Medulla oblongata (tissue), 1 donor: Measurements from ENCODE around the gene RPL36.
A peak's percentile ranks its signal among the peaks of the same experiment; 100 is the strongest.

ENCODE experiments used
- DNase-seq: peaks from one replicate; pipeline ENCODE4 v3.0.0-alpha.2; 2015; ENCODE audit errors: extremely low spot score

The RPL36 gene

GRCh38 chr19:5690125-5690954 lies at the start of gene RPL36:
RPL36 (plus strand) TSS chr19:5690295; CDS start chr19:5690508, 213 bp downstream.
- peak; percentile 97 for DNase-seq

- no peak for DNase-seq
These were observed 48.9 kb upstream of the RPL36 start for GRCh38 chr19:5641171-5641570.

- no peak for DNase-seq
These were observed 47.9 kb upstream of the RPL36 start for GRCh38 chr19:5642204-5642603.

GRCh38 chr19:5643060-5643459 lies 47.0 kb upstream of the RPL36 start:
- no peak for DNase-seq

- no peak for DNase-seq
These were observed 46.1 kb upstream of the RPL36 start for GRCh38 chr19:5644037-5644436.

GRCh38 chr19:5645409-5645808 lies 44.7 kb upstream of the RPL36 start:
- no peak for DNase-seq

- DNase-seq, result no peak
These were observed 43.4 kb upstream of the RPL36 start for GRCh38 chr19:5646703-5647102.

- DNase-seq, result no peak
These were observed 41.6 kb upstream of the RPL36 start for GRCh38 chr19:5648464-5648863.

- DNase-seq, result no peak
These were observed 38.7 kb upstream of the RPL36 start for GRCh38 chr19:5651361-5651760.

GRCh38 chr19:5652261-5652660 lies 37.8 kb upstream of the RPL36 start:
- no peak for DNase-seq

- no peak for DNase-seq
These were observed 35.2 kb upstream of the RPL36 start for GRCh38 chr19:5654931-5655330.

GRCh38 chr19:5655412-5655811 lies 34.7 kb upstream of the RPL36 start:
- DNase-seq, result no peak

GRCh38 chr19:5661483-5661882 lies 28.6 kb upstream of the RPL36 start:
- no peak for DNase-seq

- DNase-seq, result no peak
These were observed 26.2 kb upstream of the RPL36 start for GRCh38 chr19:5663904-5664303.

- no peak for DNase-seq
These were observed 25.6 kb upstream of the RPL36 start for GRCh38 chr19:5664515-5664914.

- no peak for DNase-seq
These were observed 24.1 kb upstream of the RPL36 start for GRCh38 chr19:5665781-5666513.

GRCh38 chr19:5666921-5667610 lies 23.0 kb upstream of the RPL36 start:
- DNase-seq, result no peak

- no peak for DNase-seq
These were observed 22.3 kb upstream of the RPL36 start for GRCh38 chr19:5667751-5668271.

- no peak for DNase-seq
These were observed 20.9 kb upstream of the RPL36 start for GRCh38 chr19:5669212-5669611.

GRCh38 chr19:5671600-5671999 lies 18.5 kb upstream of the RPL36 start:
- no peak for DNase-seq

- DNase-seq, result no peak
These were observed 17.2 kb upstream of the RPL36 start for GRCh38 chr19:5672708-5673459.

GRCh38 chr19:5673752-5674151 lies 16.3 kb upstream of the RPL36 start:
- no peak for DNase-seq
